CD14-positive monocyte (primary cell): Measurements from ENCODE around the gene SIPA1. TPM values are rescaled to one million over a fixed set of nuclear protein-coding genes. Genes with fewer than 3 reads are reported as not detected.
A peak's percentile ranks its signal among the peaks of the same experiment; 100 is the strongest.

Experiments
- DNase-seq, 3 donors: peaks; one replicate each; pipeline ENCODE4 v3.0.0-alpha.2; 2011 to 2022
- H2AFZ ChIP-seq: 2 replicates; pipeline ENCODE4 v1.6.0; 2012; ENCODE audit warnings: mild to moderate bottlenecking, low read depth, low read length, inconsistent platforms; ENCODE audit not compliant: insufficient read depth, poor library complexity, severe bottlenecking
- H3K27ac ChIP-seq, 2 donors: 1 replicate in 1 of 2; 2 replicates in 1 of 2; pipeline ENCODE4 v1.5.1; 2012 to 2013; ENCODE audit warnings: low read length in 2 of 2, control low read depth in 1 of 2, inconsistent platforms in 1 of 2, low read depth in 1 of 2, mild to moderate bottlenecking in 1 of 2
- H3K27me3 ChIP-seq, 2 donors: one replicate each; pipeline versions ENCODE4 v1.6.0 to v1.6.1; 2011 to 2013; ENCODE audit warnings: low read length in 2 of 2; ENCODE audit not compliant: control insufficient read depth in 2 of 2, insufficient read depth in 2 of 2
- H3K36me3 ChIP-seq, 2 donors: replicated peaks in 1 of 2; 1 replicate in 1 of 2; 2 replicates in 1 of 2; pipeline versions ENCODE4 v1.5.1 to v1.6.1; 2012 to 2013; ENCODE audit warnings: low read length in 2 of 2, control low read depth in 1 of 2, inconsistent platforms in 1 of 2, mild to moderate bottlenecking in 1 of 2; ENCODE audit not compliant: insufficient read depth in 2 of 2, control insufficient read depth in 1 of 2
- H3K4me1 ChIP-seq, 2 donors: 1 replicate in 1 of 2; 2 replicates in 1 of 2; pipeline versions ENCODE4 v1.5.1 to v1.6.1; 2012 to 2013; ENCODE audit warnings: low read length in 2 of 2, control low read depth in 1 of 2, inconsistent platforms in 1 of 2, mild to moderate bottlenecking in 1 of 2, moderate library complexity in 1 of 2; ENCODE audit not compliant: insufficient read depth in 2 of 2, control insufficient read depth in 1 of 2
- H3K4me2 ChIP-seq: replicated peaks from 2 replicates; pipeline ENCODE3; 2012; ENCODE audit warnings: low read length, moderate library complexity, mild to moderate bottlenecking; ENCODE audit not compliant: poor library complexity, severe bottlenecking; ENCODE audit errors: extremely low read depth
- H3K4me3 ChIP-seq, 3 experiments: fragments of 200-600 bp in 1 of 3; sonication (generic) in 1 of 3; replicated peaks in 1 of 3; 1 replicate in 2 of 3; 2 replicates in 1 of 3; pipeline ENCODE4 v1.5.1; 2011 to 2013; ENCODE audit warnings: low read length in 3 of 3, mild to moderate bottlenecking in 3 of 3, control low read depth in 2 of 3, low read depth in 2 of 3, inconsistent platforms in 1 of 3, moderate library complexity in 1 of 3
- H3K79me2 ChIP-seq: 2 replicates; pipeline ENCODE4 v1.6.0; 2012; ENCODE audit warnings: mild to moderate bottlenecking, control low read depth, inconsistent platforms, low read length, moderate library complexity; ENCODE audit not compliant: insufficient read depth
- H3K9ac ChIP-seq: 2 replicates; pipeline ENCODE4 v1.6.0; 2017; ENCODE audit warnings: low read length, mild to moderate bottlenecking; ENCODE audit not compliant: insufficient read depth, poor library complexity, severe bottlenecking
- H3K9me3 ChIP-seq, 2 donors: replicated peaks in 1 of 2; 1 replicate in 1 of 2; 2 replicates in 1 of 2; pipeline versions ENCODE4 v1.5.1 to v1.6.1; 2012 to 2013; ENCODE audit warnings: low read length in 2 of 2, control low read depth in 1 of 2; ENCODE audit not compliant: control insufficient read depth in 1 of 2, insufficient read depth in 1 of 2
- H4K20me1 ChIP-seq: 2 replicates; pipeline ENCODE4 v1.6.0; 2012; ENCODE audit warnings: mild to moderate bottlenecking, low read length, control low read depth, moderate library complexity; ENCODE audit not compliant: insufficient read depth
- H3K27ac Mint-ChIP-seq, 7 donors: one replicate each; pipeline ENCODE4 v1.8.0; 2020; ENCODE audit warnings: mild to moderate bottlenecking in 7 of 7, mixed read lengths in 7 of 7, moderate library complexity in 6 of 7, inconsistent platforms in 2 of 7
- H3K27me3 Mint-ChIP-seq, 3 donors: one replicate each; pipeline ENCODE4 v1.8.0; 2021 to 2022; ENCODE audit warnings: low read depth in 3 of 3, mild to moderate bottlenecking in 3 of 3, mixed read lengths in 3 of 3, moderate library complexity in 3 of 3, inconsistent platforms in 1 of 3
- H3K36me3 Mint-ChIP-seq, 2 donors: one replicate each; pipeline ENCODE4 v1.8.0; 2020; ENCODE audit warnings: mixed read lengths in 2 of 2, inconsistent platforms in 1 of 2, mild to moderate bottlenecking in 1 of 2
- H3K4me1 Mint-ChIP-seq: one replicate; pipeline ENCODE4 v1.8.0; 2020; ENCODE audit warnings: mild to moderate bottlenecking, mixed read lengths
- H3K4me3 Mint-ChIP-seq, 2 donors: one replicate each; pipeline ENCODE4 v1.8.0; 2020; ENCODE audit warnings: mild to moderate bottlenecking in 2 of 2, mixed read lengths in 2 of 2, moderate library complexity in 1 of 2
- H3K9me3 Mint-ChIP-seq, 7 donors: one replicate each; pipeline ENCODE4 v1.8.0; 2020 to 2022; ENCODE audit warnings: mixed read lengths in 7 of 7, mild to moderate bottlenecking in 6 of 7, moderate library complexity in 6 of 7, inconsistent platforms in 2 of 7
- WGBS: methylation state at CpG from one replicate; pipeline ENCODE4 v1.1.5; 2013; ENCODE audit warnings: missing lambda C conversion rate; ENCODE audit not compliant: insufficient coverage; 5-methylcytosine and 5-hydroxymethylcytosine counted together
- intact Hi-C, 2 donors: fragments of 100-400 bp; cut with micrococcal nuclease; formaldehyde crosslinking; loops; one replicate each; pipeline versions ENCODE4 v1.15.0 to v1.15.1; 2023
- polyA plus RNA-seq, 3 donors: library from polyadenylated mRNA; depleted of rRNA in 1 of 3; unstranded in 2 of 3; stranded (reverse) in 1 of 3; fragments of 300-500 nt in 2 of 3; fragments of >200 nt in 1 of 3; fragmentation: Illumina TruSeq in 2 of 3; gene quantifications; 1 replicate in 2 of 3; 2 replicates in 1 of 3; pipeline ENCODE4 v1.2.3, GENCODE V29; 2012 to 2021
- TF ChIP-seq, protein P1 (sequence below): fragments of 200-600 bp; IDR thresholded peaks from one replicate; pipeline ENCODE4 v1.8.0; 2022; ENCODE audit warnings: antibody characterized with exemption, mild to moderate bottlenecking

Gene SIPA1
- polyA plus RNA-seq, 3 donors: 83.4 to 110 (median 86.5) TPM

DNA sequence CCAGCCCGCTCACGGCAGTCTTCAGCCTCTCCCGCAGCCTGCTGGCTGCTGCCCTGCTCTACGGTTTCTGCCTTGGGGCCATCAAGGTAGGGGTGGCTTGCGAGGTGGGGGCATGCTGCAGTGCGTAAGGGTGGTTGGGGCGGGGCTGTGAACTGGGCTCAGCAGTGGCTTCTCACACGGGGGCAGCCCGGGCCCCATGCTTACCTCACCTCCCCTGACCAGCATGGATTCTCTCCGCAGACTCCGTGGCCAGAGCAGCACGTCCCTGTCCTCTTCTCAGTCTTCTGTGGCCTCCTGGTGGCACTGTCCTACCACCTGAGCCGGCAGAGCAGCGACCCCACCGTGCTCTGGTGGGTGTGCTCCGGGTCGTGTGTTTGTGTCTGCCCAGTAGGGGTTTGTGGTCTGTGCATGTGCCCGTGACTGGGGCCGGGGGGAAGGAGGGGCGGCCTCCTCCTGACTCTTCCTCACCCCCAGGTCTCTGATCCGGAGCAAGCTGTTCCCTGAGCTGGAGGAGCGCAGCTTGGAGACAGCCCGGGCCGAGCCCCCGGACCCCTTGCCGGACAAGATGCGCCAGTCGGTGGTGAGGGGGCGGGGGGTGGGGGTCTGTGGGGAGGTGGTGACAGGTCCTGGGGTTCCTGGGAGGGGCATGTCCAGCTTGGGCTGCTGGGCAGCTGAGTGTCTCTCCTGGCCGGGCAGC lies 12.8 kb upstream of the SIPA1 start:
- Histone ChIP-seq H3K79me2 (peaks cover 13% of the 10 kb centered on the region), H3K27ac (no peak overlapping the region), H3K4me1 (peaks cover 3 to 7% of the 10 kb centered on the region in 2 donors), H3K27me3 (no peaks in the 10 kb centered on the region), H4K20me1 (peaks cover 64% of the 10 kb centered on the region), H3K4me3 (no peak overlapping the region), H3K9ac (no peak overlapping the region), H3K36me3 (peaks cover 92 to 93% of the 10 kb centered on the region in 2 donors), H3K4me2 (no peak overlapping the region), H2AFZ (no peak overlapping the region), H3K9me3 (no peaks in the 10 kb centered on the region)
- H3K36me3 Mint-ChIP-seq: peaks cover 65 to 96% of the 10 kb centered on the region in 2 donors
- H3K27me3 Mint-ChIP-seq: no peaks in the 10 kb centered on the region
- WGBS: 90% methylated on average over 8 of the region's 30 CpGs
- H3K4me1 Mint-ChIP-seq: peaks cover 6% of the 10 kb centered on the region
- peak overlapping the region in 3 of 7 donors; percentile 14 to 79 (median 37) for H3K27ac Mint-ChIP-seq
- no peak overlapping the region for H3K4me3 Mint-ChIP-seq
- DNase-seq: no peak
- intact Hi-C loops: loop anchor here (5.0 to 10.0 kb wide), 4 partner anchors 37 to 370 kb away; partner anchors contain the start of gene RELA (in 1 of the 2)
- H3K9me3 Mint-ChIP-seq: no peaks in the 10 kb centered on the region
- TF ChIP-seq, protein P1, sequence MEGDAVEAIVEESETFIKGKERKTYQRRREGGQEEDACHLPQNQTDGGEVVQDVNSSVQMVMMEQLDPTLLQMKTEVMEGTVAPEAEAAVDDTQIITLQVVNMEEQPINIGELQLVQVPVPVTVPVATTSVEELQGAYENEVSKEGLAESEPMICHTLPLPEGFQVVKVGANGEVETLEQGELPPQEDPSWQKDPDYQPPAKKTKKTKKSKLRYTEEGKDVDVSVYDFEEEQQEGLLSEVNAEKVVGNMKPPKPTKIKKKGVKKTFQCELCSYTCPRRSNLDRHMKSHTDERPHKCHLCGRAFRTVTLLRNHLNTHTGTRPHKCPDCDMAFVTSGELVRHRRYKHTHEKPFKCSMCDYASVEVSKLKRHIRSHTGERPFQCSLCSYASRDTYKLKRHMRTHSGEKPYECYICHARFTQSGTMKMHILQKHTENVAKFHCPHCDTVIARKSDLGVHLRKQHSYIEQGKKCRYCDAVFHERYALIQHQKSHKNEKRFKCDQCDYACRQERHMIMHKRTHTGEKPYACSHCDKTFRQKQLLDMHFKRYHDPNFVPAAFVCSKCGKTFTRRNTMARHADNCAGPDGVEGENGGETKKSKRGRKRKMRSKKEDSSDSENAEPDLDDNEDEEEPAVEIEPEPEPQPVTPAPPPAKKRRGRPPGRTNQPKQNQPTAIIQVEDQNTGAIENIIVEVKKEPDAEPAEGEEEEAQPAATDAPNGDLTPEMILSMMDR: no peak

DNA sequence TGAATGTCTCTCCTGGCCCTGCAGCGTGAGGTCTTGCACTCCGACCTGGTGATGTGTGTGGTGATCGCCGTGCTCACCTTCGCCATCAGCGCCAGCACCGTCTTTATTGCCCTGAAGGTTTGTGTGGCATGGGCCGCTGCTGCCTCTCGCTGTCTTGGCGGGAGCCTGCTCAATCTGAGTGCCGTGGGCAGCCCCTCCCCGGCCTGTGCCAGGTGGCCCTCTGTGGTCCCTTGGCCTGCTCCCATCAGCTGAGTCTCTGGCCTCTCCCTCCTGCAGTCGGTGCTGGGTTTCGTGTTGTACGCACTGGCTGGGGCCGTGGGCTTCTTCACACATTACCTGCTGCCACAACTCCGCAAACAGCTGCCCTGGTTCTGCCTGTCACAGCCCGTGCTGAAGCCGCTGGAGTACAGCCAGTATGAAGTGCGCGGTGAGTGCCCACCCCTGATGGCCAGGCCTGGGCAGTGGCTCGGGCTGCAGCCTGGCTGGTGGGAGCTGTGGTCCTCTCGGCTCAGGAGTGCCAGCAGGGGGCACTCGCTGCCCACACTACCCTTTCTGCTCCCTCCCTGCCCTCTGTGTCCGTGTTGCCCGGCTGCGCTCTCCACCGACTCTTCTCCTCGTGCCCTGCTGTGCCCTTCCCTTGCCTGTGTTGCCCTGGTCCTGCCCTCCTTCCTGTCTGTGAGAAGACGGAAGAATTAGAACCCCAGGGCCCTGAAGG lies 12.1 kb upstream of the SIPA1 start:
- DNase-seq: peak; percentile 72 to 78 (median 77)
- H3K36me3 Mint-ChIP-seq: peaks cover 70 to 96% of the 10 kb centered on the region in 2 donors
- no peaks in the 10 kb centered on the region for H3K9me3 ChIP-seq
- H3K4me3 Mint-ChIP-seq: no peak overlapping the region
- peaks cover 13% of the 10 kb centered on the region for H3K79me2 ChIP-seq
- H2AFZ ChIP-seq: no peak overlapping the region
- H3K36me3 ChIP-seq: peaks cover 92 to 93% of the 10 kb centered on the region in 2 donors
- TF ChIP-seq, protein P1: peak; percentile 90
- peak overlapping the region in 4 of 7 donors; percentile 51 to 81 (median 62) for H3K27ac Mint-ChIP-seq
- H4K20me1 ChIP-seq: peaks cover 58% of the 10 kb centered on the region
- no peak overlapping the region for H3K27ac ChIP-seq
- peaks cover 3 to 7% of the 10 kb centered on the region in 2 donors for H3K4me1 ChIP-seq
- no peak overlapping the region for H3K4me2 ChIP-seq
- intact Hi-C loops: loop anchor here (2.0 to 10.0 kb wide), 5 partner anchors 37 to 369 kb away; partner anchors contain the start of gene RELA (in 1 of the 2)
- peaks cover 6% of the 10 kb centered on the region for H3K4me1 Mint-ChIP-seq
- no peak overlapping the region for H3K4me3 ChIP-seq
- H3K9ac ChIP-seq: no peak overlapping the region
- H3K27me3 ChIP-seq: no peaks in the 10 kb centered on the region
- no peaks in the 10 kb centered on the region for H3K27me3 Mint-ChIP-seq
- no peaks in the 10 kb centered on the region for H3K9me3 Mint-ChIP-seq
- 67% methylated on average over 29 of the region's 30 CpGs for WGBS
